ENCODE data around the gene SPEN.

DNA sequence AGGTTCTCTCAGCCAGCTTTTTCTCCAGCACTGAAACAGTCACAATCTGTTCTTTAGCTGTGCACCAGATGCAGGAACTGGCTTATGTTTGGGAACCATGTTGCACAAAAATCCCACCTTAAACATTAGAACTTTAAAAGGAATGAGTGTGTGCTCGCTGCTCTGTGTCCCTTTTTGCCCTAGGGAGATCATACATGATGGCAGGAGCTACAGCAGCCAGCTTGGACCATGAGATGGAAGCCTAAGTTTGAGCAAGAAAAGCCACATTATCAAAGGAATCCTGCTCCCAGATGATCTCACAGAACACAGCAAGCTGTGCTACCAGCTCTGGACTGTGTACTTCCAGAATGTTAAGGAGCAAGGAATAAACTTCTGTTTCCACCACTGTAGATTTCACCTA is 124.9 kb downstream of the SPEN start:
- TF ChIP-seq, protein P1, sequence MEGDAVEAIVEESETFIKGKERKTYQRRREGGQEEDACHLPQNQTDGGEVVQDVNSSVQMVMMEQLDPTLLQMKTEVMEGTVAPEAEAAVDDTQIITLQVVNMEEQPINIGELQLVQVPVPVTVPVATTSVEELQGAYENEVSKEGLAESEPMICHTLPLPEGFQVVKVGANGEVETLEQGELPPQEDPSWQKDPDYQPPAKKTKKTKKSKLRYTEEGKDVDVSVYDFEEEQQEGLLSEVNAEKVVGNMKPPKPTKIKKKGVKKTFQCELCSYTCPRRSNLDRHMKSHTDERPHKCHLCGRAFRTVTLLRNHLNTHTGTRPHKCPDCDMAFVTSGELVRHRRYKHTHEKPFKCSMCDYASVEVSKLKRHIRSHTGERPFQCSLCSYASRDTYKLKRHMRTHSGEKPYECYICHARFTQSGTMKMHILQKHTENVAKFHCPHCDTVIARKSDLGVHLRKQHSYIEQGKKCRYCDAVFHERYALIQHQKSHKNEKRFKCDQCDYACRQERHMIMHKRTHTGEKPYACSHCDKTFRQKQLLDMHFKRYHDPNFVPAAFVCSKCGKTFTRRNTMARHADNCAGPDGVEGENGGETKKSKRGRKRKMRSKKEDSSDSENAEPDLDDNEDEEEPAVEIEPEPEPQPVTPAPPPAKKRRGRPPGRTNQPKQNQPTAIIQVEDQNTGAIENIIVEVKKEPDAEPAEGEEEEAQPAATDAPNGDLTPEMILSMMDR (IDR thresholded peaks at IDR 0.05): no peak
- TF ChIP-seq POLR2AphosphoS5 (IDR thresholded peaks at IDR 0.05; ENCODE audit: low read depth, low read length) (no peak), TAF1 (IDR thresholded peaks at IDR 0.05; ENCODE audit: borderline replicate concordance, low read depth, low read length) (no peak), FOXM1 (IDR thresholded peaks at IDR 0.05; ENCODE audit: low read depth) (no peak), TCF12 (IDR thresholded peaks at IDR 0.05) (no peak), YY1 (IDR thresholded peaks at IDR 0.05; ENCODE audit: low read depth) (no peak), EZH2phosphoT487 (IDR thresholded peaks at IDR 0.05; ENCODE audit: borderline replicate concordance, low read depth) (no peak), CHD2 (IDR thresholded peaks at IDR 0.05; ENCODE audit: low read length, partially characterized antibody) (no peak), ZBTB33 (IDR thresholded peaks at IDR 0.05; ENCODE audit: borderline replicate concordance, low read depth) (no peak), GABPA (IDR thresholded peaks at IDR 0.05; ENCODE audit: low read depth) (no peak)
- TF ChIP-seq, protein P2, sequence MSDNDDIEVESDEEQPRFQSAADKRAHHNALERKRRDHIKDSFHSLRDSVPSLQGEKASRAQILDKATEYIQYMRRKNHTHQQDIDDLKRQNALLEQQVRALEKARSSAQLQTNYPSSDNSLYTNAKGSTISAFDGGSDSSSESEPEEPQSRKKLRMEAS (IDR thresholded peaks at IDR 0.05; ENCODE audit: low read depth): no peak
- TF ChIP-seq, protein P3, sequence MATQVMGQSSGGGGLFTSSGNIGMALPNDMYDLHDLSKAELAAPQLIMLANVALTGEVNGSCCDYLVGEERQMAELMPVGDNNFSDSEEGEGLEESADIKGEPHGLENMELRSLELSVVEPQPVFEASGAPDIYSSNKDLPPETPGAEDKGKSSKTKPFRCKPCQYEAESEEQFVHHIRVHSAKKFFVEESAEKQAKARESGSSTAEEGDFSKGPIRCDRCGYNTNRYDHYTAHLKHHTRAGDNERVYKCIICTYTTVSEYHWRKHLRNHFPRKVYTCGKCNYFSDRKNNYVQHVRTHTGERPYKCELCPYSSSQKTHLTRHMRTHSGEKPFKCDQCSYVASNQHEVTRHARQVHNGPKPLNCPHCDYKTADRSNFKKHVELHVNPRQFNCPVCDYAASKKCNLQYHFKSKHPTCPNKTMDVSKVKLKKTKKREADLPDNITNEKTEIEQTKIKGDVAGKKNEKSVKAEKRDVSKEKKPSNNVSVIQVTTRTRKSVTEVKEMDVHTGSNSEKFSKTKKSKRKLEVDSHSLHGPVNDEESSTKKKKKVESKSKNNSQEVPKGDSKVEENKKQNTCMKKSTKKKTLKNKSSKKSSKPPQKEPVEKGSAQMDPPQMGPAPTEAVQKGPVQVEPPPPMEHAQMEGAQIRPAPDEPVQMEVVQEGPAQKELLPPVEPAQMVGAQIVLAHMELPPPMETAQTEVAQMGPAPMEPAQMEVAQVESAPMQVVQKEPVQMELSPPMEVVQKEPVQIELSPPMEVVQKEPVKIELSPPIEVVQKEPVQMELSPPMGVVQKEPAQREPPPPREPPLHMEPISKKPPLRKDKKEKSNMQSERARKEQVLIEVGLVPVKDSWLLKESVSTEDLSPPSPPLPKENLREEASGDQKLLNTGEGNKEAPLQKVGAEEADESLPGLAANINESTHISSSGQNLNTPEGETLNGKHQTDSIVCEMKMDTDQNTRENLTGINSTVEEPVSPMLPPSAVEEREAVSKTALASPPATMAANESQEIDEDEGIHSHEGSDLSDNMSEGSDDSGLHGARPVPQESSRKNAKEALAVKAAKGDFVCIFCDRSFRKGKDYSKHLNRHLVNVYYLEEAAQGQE (IDR thresholded peaks at IDR 0.05; ENCODE audit: low read depth, low read length): no peak
